Endothelial cell (in vitro differentiated cells): Measurements from ENCODE around the gene MMAB. TPM values are rescaled to one million over a fixed set of nuclear protein-coding genes. Genes with fewer than 3 reads are reported as not detected.

Experiments used
- DNase-seq: peaks from one replicate; pipeline ENCODE4 v3.0.0; 2021; ENCODE audit warnings: low spot score
- H3K27ac Mint-ChIP-seq: one replicate; pipeline ENCODE4 v1.8.0; 2021; ENCODE audit warnings: mixed read lengths, inconsistent platforms; ENCODE audit not compliant: unreplicated experiment
- H3K27me3 Mint-ChIP-seq: one replicate; pipeline ENCODE4 v1.8.0; 2021; ENCODE audit warnings: mild to moderate bottlenecking, moderate library complexity, mixed read lengths, inconsistent platforms; ENCODE audit not compliant: unreplicated experiment
- H3K36me3 Mint-ChIP-seq: one replicate; pipeline ENCODE4 v1.8.0; 2021; ENCODE audit warnings: mild to moderate bottlenecking, low read depth, mixed read lengths, inconsistent platforms; ENCODE audit not compliant: unreplicated experiment
- H3K4me1 Mint-ChIP-seq: one replicate; pipeline ENCODE4 v1.8.0; 2021; ENCODE audit warnings: mild to moderate bottlenecking, mixed read lengths, inconsistent platforms; ENCODE audit not compliant: unreplicated experiment
- H3K4me3 Mint-ChIP-seq: one replicate; pipeline ENCODE4 v1.8.0; 2021; ENCODE audit warnings: mild to moderate bottlenecking, mixed read lengths, inconsistent platforms; ENCODE audit not compliant: unreplicated experiment
- H3K9me3 Mint-ChIP-seq: one replicate; pipeline ENCODE4 v1.8.0; 2021; ENCODE audit warnings: mixed read lengths, inconsistent platforms; ENCODE audit not compliant: unreplicated experiment
- CTCF ChIP-seq: fragments of 200-600 bp; sonication (generic); IDR thresholded peaks from one replicate; pipeline ENCODE4 v1.5.0; 2021; ENCODE audit warnings: antibody characterized with exemption; ENCODE audit not compliant: unreplicated experiment
- total RNA-seq: library from RNA; stranded (reverse); fragmentation: NEBNext Ultra II Directional; extraction: Animal tissue kit (Norgen Biotek cat#: 25700); gene quantifications from one replicate; pipeline ENCODE4 v1.2.1, GENCODE V29; 2021; ENCODE audit not compliant: unreplicated experiment

The MMAB gene
- total RNA-seq, 1 donor from 2014 or later, result 41.6 TPM

DNA sequence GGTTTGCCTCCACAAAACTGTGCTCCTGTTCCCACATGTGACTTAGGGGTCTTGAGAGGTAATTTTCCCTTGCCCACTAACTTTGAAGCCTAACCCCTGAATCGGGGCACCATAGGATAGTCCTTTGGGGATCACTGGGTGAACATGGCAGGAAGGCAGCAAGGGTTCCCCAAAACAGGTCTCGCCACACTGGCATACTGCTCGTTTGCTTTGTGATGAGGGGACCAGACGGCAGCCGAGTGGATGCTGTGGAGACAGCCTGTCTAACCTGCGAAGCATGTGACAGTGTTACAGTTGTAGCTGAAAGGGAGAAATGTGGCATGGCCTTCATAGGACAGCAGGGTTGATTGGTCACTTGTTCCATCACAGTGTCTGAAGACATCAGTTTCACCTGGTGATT, 53.5 kb downstream of the MMAB start:
- Mint-ChIP-seq H3K9me3 (no peaks in the 10 kb centered on the region), H3K4me1 (peaks cover 25% of the 10 kb centered on the region), H3K27ac (peak overlapping the region; percentile 85), H3K27me3 (peaks cover 6% of the 10 kb centered on the region), H3K4me3 (no peak overlapping the region), H3K36me3 (peaks cover 56% of the 10 kb centered on the region)
- no peak for TF ChIP-seq CTCF
- no peak for DNase-seq

GRCh38 chr12:109518820-109519665, 54.3 kb downstream of the MMAB start:
- Mint-ChIP-seq H3K27me3 (peaks cover 6% of the 10 kb centered on the region), H3K4me1 (peaks cover 25% of the 10 kb centered on the region), H3K9me3 (no peaks in the 10 kb centered on the region), H3K36me3 (peaks cover 59% of the 10 kb centered on the region), H3K4me3 (no peak overlapping the region), H3K27ac (peak overlapping the region; percentile 91)
- peak; percentile 83 for TF ChIP-seq CTCF
- peak; percentile 75 for DNase-seq

- no peak for DNase-seq
- Mint-ChIP-seq H3K27ac (no peak overlapping the region), H3K9me3 (no peaks in the 10 kb centered on the region), H3K4me1 (peaks cover 25% of the 10 kb centered on the region), H3K27me3 (peaks cover 8% of the 10 kb centered on the region), H3K36me3 (peaks cover 56% of the 10 kb centered on the region), H3K4me3 (no peak overlapping the region)
- no peak for TF ChIP-seq CTCF
These were observed 55.7 kb downstream of the MMAB start for GRCh38 chr12:109517619-109518018.

DNA sequence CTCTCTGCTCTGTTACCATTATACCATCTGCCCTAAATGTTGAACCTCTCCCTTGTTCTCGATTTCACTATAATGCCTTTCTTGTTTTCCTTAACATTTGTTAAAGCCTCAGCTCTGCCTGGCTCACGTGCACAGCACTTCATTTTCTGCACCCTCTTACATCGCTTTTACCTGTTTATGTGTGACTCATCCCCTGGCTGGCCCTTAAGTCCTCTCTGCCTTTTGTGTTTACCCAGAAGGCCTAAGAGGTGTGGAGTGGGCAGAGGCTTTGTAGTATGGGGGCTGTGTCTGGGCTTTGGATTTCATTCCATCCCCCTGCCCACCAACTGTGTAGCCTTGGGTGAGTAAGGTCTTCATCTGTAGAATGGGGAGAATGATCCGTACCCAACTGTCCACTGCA, 59.3 kb downstream of the MMAB start:
- DNase-seq, result no peak
- Mint-ChIP-seq H3K9me3 (no peaks in the 10 kb centered on the region), H3K36me3 (peaks cover 65% of the 10 kb centered on the region), H3K4me3 (no peak overlapping the region), H3K27me3 (peaks cover 4% of the 10 kb centered on the region), H3K4me1 (peaks cover 10% of the 10 kb centered on the region), H3K27ac (no peak overlapping the region)
- TF ChIP-seq CTCF, result no peak

DNA sequence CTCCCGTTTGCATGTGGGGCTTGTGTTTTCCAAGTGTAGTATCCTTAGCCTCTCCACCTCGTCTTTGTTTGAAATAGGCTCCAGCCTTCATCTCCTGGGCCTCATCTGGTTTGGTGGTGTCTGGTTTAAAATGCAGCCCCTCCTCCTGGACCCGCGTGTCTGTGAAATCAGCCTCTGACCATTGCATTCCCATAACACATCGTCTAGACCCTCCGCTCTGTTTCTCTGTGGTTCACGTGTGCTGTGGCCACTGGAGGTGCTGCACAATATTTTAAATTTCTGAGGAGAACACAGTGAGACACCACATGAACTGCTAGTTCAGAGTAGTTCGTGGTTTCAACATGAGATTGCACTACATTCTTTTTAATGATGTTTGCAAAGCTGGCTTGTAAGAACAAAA, 60.3 kb downstream of the MMAB start:
- peaks cover 65% of the 10 kb centered on the region for H3K36me3 Mint-ChIP-seq
- no peak for TF ChIP-seq CTCF
- peaks cover 4% of the 10 kb centered on the region for H3K27me3 Mint-ChIP-seq
- H3K9me3 Mint-ChIP-seq, result no peaks in the 10 kb centered on the region
- no peak for DNase-seq
- H3K27ac Mint-ChIP-seq, result no peak overlapping the region
- peaks cover 2% of the 10 kb centered on the region for H3K4me1 Mint-ChIP-seq
- no peak overlapping the region for H3K4me3 Mint-ChIP-seq
